A673 (cell line): ENCODE data around the gene P2RX1. TPM values are rescaled to one million over a fixed set of nuclear protein-coding genes. Genes with fewer than 3 reads are reported as not detected.

ENCODE experiments used
- BruUV-seq: library from RNA; stranded (reverse); fragments of 400-500 nt; replicated peaks from 2 replicates; lab custom pipeline; 2021; lab: Mats Ljungman, UMichigan
- CTCF ChIA-PET: fragments of 300-600 bp; sonication (Branson Sonifier 250); formaldehyde crosslinking; loops from one replicate; lab custom pipeline; 2022; ENCODE audit warnings: antibody characterized with exemption; lab: Charles Lee
- POLR2A ChIA-PET: fragments of 300-600 bp; sonication (Branson Sonifier 250); formaldehyde crosslinking; loops from one replicate; lab custom pipeline; 2022; ENCODE audit warnings: antibody characterized with exemption; ENCODE audit not compliant: low non-redundant PET; lab: Charles Lee
- DNase-seq: peaks from one replicate; pipeline ENCODE4 v3.0.0-alpha.2; 2015; ENCODE audit warnings: low spot score
- H3K27ac ChIP-seq: fragments of 200-600 bp; sonication (generic); 2 replicates; pipeline ENCODE4 v1.5.1; 2016; ENCODE audit warnings: mixed run types, low read depth, mild to moderate bottlenecking, mixed read lengths, antibody characterized with exemption, low read length; ENCODE audit not compliant: poor library complexity, severe bottlenecking
- H3K27me3 ChIP-seq: fragments of 200-600 bp; sonication (generic); replicated peaks from 2 replicates; pipeline ENCODE4 v1.6.1; 2017; ENCODE audit warnings: mixed run types, low read depth, mild to moderate bottlenecking, mixed read lengths, antibody characterized with exemption, low read length; ENCODE audit not compliant: insufficient read depth, poor library complexity
- H3K36me3 ChIP-seq: fragments of 200-600 bp; sonication (generic); 2 replicates; pipeline ENCODE4 v1.6.1; 2016; ENCODE audit warnings: mixed run types, mild to moderate bottlenecking, mixed read lengths, antibody characterized with exemption, low read length; ENCODE audit not compliant: insufficient read depth, poor library complexity, severe bottlenecking
- H3K4me1 ChIP-seq: fragments of 200-600 bp; sonication (generic); 2 replicates; pipeline ENCODE4 v1.6.1; 2017; ENCODE audit warnings: mixed run types, mild to moderate bottlenecking, mixed read lengths, antibody characterized with exemption, low read length; ENCODE audit not compliant: insufficient read depth, poor library complexity, severe bottlenecking
- H3K4me3 ChIP-seq: fragments of 200-600 bp; sonication (generic); 2 replicates; pipeline ENCODE4 v1.5.1; 2016; ENCODE audit warnings: low read depth, mixed run types, mild to moderate bottlenecking, mixed read lengths, low read length; ENCODE audit not compliant: poor library complexity, severe bottlenecking
- H3K9me3 ChIP-seq: fragments of 200-600 bp; sonication (generic); 2 replicates; pipeline ENCODE4 v1.6.1; 2016; ENCODE audit warnings: mixed run types, low read depth, mild to moderate bottlenecking, mixed read lengths, antibody characterized with exemption, low read length; ENCODE audit not compliant: poor library complexity, severe bottlenecking
- EZH2 ChIP-seq: fragments of 200-600 bp; sonication (generic); IDR thresholded peaks from 2 replicates; pipeline ENCODE4 v1.6.1; 2017; ENCODE audit warnings: borderline replicate concordance, low read depth, mild to moderate bottlenecking, mixed read lengths, antibody characterized with exemption, low read length; ENCODE audit not compliant: poor library complexity, severe bottlenecking
- intact Hi-C: fragments of 100-400 bp; cut with micrococcal nuclease; formaldehyde crosslinking; loops from one replicate; pipeline ENCODE4 v1.10.0; 2022; ENCODE audit not compliant: unreplicated experiment
- total RNA-seq: library from RNA; stranded (reverse); gene quantifications from 2 replicates; pipeline ENCODE4 v1.2.3, GENCODE V29; 2021
- TF ChIP-seq, protein P1 (sequence below): fragments of 300-800, 200-600 bp; sonication (generic); conservative IDR thresholded peaks from 2 replicates; pipeline ENCODE4 v1.5.1; 2017; ENCODE audit warnings: low read depth, mild to moderate bottlenecking, antibody characterized with exemption, low read length, moderate library complexity, mixed read lengths

Gene P2RX1
- total RNA-seq, 1 experiment from 2014 or later, result 0.24 TPM

- DNase-seq, result no peak
- Histone ChIP-seq H3K36me3 (peaks cover 8% of the 10 kb centered on the region), H3K27me3 (no peaks in the 10 kb centered on the region), H3K27ac (no peak overlapping the region), H3K9me3 (no peaks in the 10 kb centered on the region), H3K4me3 (no peak overlapping the region), H3K4me1 (peaks cover 21% of the 10 kb centered on the region)
- TF ChIP-seq, protein P1, sequence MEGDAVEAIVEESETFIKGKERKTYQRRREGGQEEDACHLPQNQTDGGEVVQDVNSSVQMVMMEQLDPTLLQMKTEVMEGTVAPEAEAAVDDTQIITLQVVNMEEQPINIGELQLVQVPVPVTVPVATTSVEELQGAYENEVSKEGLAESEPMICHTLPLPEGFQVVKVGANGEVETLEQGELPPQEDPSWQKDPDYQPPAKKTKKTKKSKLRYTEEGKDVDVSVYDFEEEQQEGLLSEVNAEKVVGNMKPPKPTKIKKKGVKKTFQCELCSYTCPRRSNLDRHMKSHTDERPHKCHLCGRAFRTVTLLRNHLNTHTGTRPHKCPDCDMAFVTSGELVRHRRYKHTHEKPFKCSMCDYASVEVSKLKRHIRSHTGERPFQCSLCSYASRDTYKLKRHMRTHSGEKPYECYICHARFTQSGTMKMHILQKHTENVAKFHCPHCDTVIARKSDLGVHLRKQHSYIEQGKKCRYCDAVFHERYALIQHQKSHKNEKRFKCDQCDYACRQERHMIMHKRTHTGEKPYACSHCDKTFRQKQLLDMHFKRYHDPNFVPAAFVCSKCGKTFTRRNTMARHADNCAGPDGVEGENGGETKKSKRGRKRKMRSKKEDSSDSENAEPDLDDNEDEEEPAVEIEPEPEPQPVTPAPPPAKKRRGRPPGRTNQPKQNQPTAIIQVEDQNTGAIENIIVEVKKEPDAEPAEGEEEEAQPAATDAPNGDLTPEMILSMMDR, result no peak
- ChIA-PET POLR2A (no interaction called here), CTCF (no interaction called here)
- no TSS peak for BruUV-seq
- intact Hi-C loops, result no loop called here
Observed at GRCh38 chr17:3884188-3884587, 32.1 kb downstream of the P2RX1 start.

GRCh38 chr17:3882276-3882675 lies 34.0 kb downstream of the P2RX1 start:
- no TSS peak for BruUV-seq
- Histone ChIP-seq H3K36me3 (peaks cover 8% of the 10 kb centered on the region), H3K9me3 (no peaks in the 10 kb centered on the region), H3K27me3 (no peaks in the 10 kb centered on the region), H3K27ac (no peak overlapping the region), H3K4me3 (no peak overlapping the region), H3K4me1 (peaks cover 6% of the 10 kb centered on the region)
- POLR2A ChIA-PET, result no interaction called here
- DNase-seq, result no peak
- CTCF ChIA-PET, result no interaction called here
- intact Hi-C loops, result no loop called here
- TF ChIP-seq EZH2, result no peak
- TF ChIP-seq, protein P1, result no peak

DNA sequence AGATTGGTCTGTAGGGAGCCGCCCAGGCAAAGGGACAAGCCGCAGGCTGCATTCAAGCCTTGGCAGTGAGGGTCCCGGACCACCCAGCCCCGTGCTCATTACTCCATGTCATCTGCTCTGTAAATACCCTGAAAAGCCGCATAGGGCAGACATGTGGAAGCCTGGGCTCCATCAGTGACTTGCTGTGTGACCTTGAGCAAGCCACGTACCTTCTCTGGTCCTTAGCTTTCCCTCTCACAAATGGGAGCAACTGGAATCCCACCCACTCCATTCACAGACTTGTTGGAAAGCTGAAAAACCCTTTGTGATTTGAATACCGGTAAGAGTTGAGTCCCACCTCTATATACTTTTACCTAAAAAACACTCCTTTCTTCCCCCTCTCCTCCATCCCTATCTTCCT lies 35.3 kb downstream of the P2RX1 start:
- Histone ChIP-seq H3K4me3 (no peak overlapping the region), H3K27me3 (no peaks in the 10 kb centered on the region), H3K36me3 (peaks cover 8% of the 10 kb centered on the region), H3K9me3 (no peaks in the 10 kb centered on the region), H3K4me1 (no peaks in the 10 kb centered on the region), H3K27ac (no peak overlapping the region)
- BruUV-seq, result no TSS peak
- CTCF ChIA-PET, result no interaction called here
- TF ChIP-seq, protein P1, result no peak
- TF ChIP-seq EZH2, result no peak
- no peak for DNase-seq
- intact Hi-C loops, result no loop called here
- POLR2A ChIA-PET, result no interaction called here
